ENCODE data around the gene KRT20. TPM values are rescaled to one million over a fixed set of nuclear protein-coding genes. Genes with fewer than 3 reads are reported as not detected.

The KRT20 gene
- total and polyA plus RNA-seq, 2 of the 8 experiments (the other 6 are each of a cell fraction or from before 2014, with no cell fraction given), result not detected

DNA sequence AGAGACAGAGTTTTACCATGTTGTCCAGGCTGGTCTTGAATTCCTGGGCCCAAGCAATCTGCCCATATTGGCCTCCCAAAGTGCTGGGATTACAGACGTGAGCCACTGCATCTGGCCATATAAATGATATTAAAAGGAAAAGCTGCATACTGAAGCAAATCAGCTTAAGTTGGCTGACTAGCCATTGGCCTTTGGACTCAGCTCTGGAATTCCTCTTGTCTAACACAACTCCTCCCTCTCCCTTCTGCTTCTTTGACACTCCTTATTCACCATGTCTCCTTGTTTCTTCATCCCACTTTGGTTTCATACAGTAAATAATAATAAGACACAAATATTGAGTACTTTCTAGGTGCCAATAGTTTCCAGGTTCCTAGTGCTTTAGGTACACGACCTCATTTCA lies 25.5 kb downstream of the KRT20 start:
- Histone ChIP-seq H3K23ac (ENCODE audit: insufficient read length) (no peak overlapping the region), H4K5ac (ENCODE audit: insufficient read length, low read depth, low read length) (no peak overlapping the region), H3K9me3 (ENCODE audit: insufficient read depth in 2 of 2, low read depth in 1 of 2, low read length in 1 of 2) (no peaks in the 10 kb centered on the region; a peak in 1 of 4 replicates), H4K8ac (ENCODE audit: extremely low read depth, insufficient read depth, low read length) (no peak overlapping the region), H3K79me2 (ENCODE audit: control insufficient read depth in 1 of 2, insufficient read depth in 2 of 2, low read length in 2 of 2) (no peaks in the 10 kb centered on the region), H3K36me3 (ENCODE audit: control insufficient read depth in 2 of 4, insufficient read depth in 4 of 4, low read length in 3 of 4) (no peaks in the 10 kb centered on the region), H3K9ac (replicated peaks in 1 of 4; ENCODE audit: extremely low read depth in 1 of 4, low read depth in 3 of 4, low read length in 3 of 4) (no peak overlapping the region), H2AK5ac (ENCODE audit: low read depth, low read length) (no peak overlapping the region), H3K4me3 (ENCODE audit: extremely low read depth in 1 of 4, insufficient read depth in 2 of 4, low read depth in 3 of 4, low read length in 4 of 4) (no peak overlapping the region), H3K4me2 (ENCODE audit: insufficient read depth in 1 of 2, low read depth in 2 of 2, low read length in 2 of 2) (no peak overlapping the region), H2BK20ac (ENCODE audit: low read length) (no peak overlapping the region), H3K14ac (ENCODE audit: insufficient read length) (no peak overlapping the region), H3K27ac (ENCODE audit: low read depth, low read length) (no peak overlapping the region), H2BK120ac (replicated peaks; ENCODE audit: low read depth, low read length) (no peak overlapping the region), H4K20me1 (replicated peaks in 1 of 2; ENCODE audit: control insufficient read depth in 1 of 2, insufficient read depth in 2 of 2, low read length in 2 of 2) (no peaks in the 10 kb centered on the region), H4K91ac (replicated peaks; ENCODE audit: insufficient read length, low read length) (no peak overlapping the region), H3K4me1 (replicated peaks in 1 of 4; ENCODE audit: control insufficient read depth in 3 of 4, insufficient read depth in 4 of 4, low read length in 3 of 4) (peaks cover 0 to 5% (median 0%) of the 10 kb centered on the region in 4 experiments; a peak in 3 of 7 replicates), H3K18ac (ENCODE audit: extremely low read depth, low read length) (no peak overlapping the region), H2BK5ac (ENCODE audit: low read depth, low read length) (no peak overlapping the region), H3K79me1 (ENCODE audit: low read depth, low read length) (no peaks in the 10 kb centered on the region), H3K23me2 (ENCODE audit: low read depth, low read length) (no peaks in the 10 kb centered on the region; the same call in 1 of the 2 replicates), H2BK15ac (ENCODE audit: low read length) (no peak overlapping the region), H3K56ac (replicated peaks; ENCODE audit: insufficient read length, low read depth, low read length) (no peak overlapping the region), H2BK12ac (ENCODE audit: low read depth, low read length) (no peak overlapping the region), H3K27me3 (replicated peaks in 1 of 4; ENCODE audit: control insufficient read depth in 3 of 4, extremely low read depth in 1 of 4, insufficient read depth in 3 of 4, low read length in 3 of 4) (peaks cover 0 to 4% (median 0%) of the 10 kb centered on the region in 4 experiments; a peak in 1 of 7 replicates), H3K4ac (replicated peaks; ENCODE audit: insufficient read length, low read depth, low read length) (no peak overlapping the region), H2AFZ (ENCODE audit: low read length) (no peak overlapping the region)
- TF ChIP-seq JUN (IDR thresholded peaks at IDR 0.05; ENCODE audit: low read depth, low read length) (no peak), KDM4A (IDR thresholded peaks at IDR 0.05; ENCODE audit: low read depth, low read length, severe bottlenecking) (no peak), BCL11A (IDR thresholded peaks at IDR 0.05; ENCODE audit: low read depth in 2 of 2, low read length in 2 of 2) (no peak), GTF2F1 (IDR thresholded peaks at IDR 0.05; ENCODE audit: borderline replicate concordance, low read depth, low read length) (no peak), EGR1 (IDR thresholded peaks at IDR 0.05; ENCODE audit: borderline replicate concordance, low read depth, low read length) (no peak), POU5F1 (IDR thresholded peaks at IDR 0.05; ENCODE audit: low read depth, low read length) (no peak), NANOG (IDR thresholded peaks at IDR 0.05; ENCODE audit: insufficient read depth, low read depth, low read length, poor library complexity, severe bottlenecking) (no peak), ASH2L (IDR thresholded peaks at IDR 0.05; ENCODE audit: low read length) (no peak), CTBP2 (IDR thresholded peaks at IDR 0.05; ENCODE audit: borderline replicate concordance, insufficient read depth, insufficient read length, low read length) (no peak), JUND (IDR thresholded peaks at IDR 0.05; ENCODE audit: low read length) (no peak)
- FAIRE-seq, result no peak
- DNase-seq (ENCODE audit: low read depth in 1 of 2, low spot score in 2 of 2), result no peak
- POLR2A ChIA-PET (ENCODE audit: partially characterized antibody), result no interaction called here
- CTCF ChIA-PET (ENCODE audit: partially characterized antibody), result interaction anchor here (0.6 to 6.6 kb wide), 6 partner anchors 508 to 1622 kb away, joined by 3 to 42 read pairs (median 3); no protein-coding TSS in a partner anchor
- 89% methylated on average over 2 of the region's 2 CpGs; no CpG with 5 or more reads in 1 of the 2 experiments for WGBS, 2 experiments (ENCODE audit: extremely low coverage in 1 of 2, insufficient coverage in 1 of 2, insufficient read length in 1 of 2, insufficient replicate concordance in 2 of 2, low coverage in 1 of 2, low lambda C conversion rate in 2 of 2, missing lambda C conversion rate in 1 of 2)
